NCI-H2107 treated with DMSO at 0.1 percent for 48 hours (cell line): ENCODE results near the gene CTBP2.
A peak's percentile ranks its signal among the peaks of the same experiment; 100 is the strongest.

ENCODE experiments used
- DNase-seq: peaks from one replicate; lab custom pipeline; 2025; ENCODE audit not compliant: unreplicated experiment; lab: John Stamatoyannopoulos, UW

The CTBP2 gene

GRCh38 chr10:124946945-124947344 is 213.4 kb downstream of the CTBP2 start:
- DNase-seq = peak; percentile 51

- no peak for DNase-seq
Measured at GRCh38 chr10:124944982-124945381, 215.4 kb downstream of the CTBP2 start.

DNA sequence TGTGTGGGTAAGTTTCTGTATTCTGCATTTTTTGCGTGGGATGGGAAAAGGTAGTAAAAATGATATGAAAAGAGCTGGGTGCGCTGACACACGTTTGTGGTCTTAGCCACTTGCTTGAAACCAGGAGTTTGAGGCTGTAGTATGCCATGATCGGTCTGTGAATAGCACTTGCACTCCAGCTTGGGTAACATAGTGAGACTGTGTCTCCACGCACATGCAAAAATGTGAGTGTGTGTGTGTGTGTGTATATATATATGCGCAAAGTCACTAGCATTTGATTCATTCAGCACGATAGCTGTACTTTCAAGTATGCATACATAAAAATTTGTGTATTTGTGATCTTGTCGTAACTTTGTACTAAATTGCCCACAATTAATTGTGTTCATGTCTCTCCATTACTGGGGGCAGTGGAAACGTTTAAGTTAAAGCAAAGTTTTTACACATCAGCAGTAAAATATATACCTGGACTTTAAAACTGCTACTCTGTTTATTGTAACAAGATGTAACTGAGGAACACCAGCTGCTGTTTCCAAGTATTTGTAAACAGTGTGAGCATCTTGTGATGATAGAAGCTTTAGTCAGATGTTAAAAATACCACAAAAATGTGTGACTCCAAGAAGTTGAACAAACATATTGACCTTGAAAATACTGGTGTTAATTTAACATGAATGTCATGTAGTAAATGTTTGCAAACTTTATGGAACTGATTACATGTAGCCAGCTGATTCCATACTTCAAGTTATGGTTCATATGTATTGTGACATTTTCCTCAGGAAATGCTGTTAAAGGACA is 216.9 kb downstream of the CTBP2 start:
- DNase-seq = no peak

GRCh38 chr10:124942317-124943169 is 217.8 kb downstream of the CTBP2 start:
- no peak for DNase-seq

- no peak for DNase-seq
Measured at GRCh38 chr10:124941823-124942222, 218.5 kb downstream of the CTBP2 start, which contains the start of gene ZRANB1. Gene ZRANB1, plus strand, starts transcription at chr10:124942123. Its CDS starts 371 bp downstream, at chr10:124942494.

DNA sequence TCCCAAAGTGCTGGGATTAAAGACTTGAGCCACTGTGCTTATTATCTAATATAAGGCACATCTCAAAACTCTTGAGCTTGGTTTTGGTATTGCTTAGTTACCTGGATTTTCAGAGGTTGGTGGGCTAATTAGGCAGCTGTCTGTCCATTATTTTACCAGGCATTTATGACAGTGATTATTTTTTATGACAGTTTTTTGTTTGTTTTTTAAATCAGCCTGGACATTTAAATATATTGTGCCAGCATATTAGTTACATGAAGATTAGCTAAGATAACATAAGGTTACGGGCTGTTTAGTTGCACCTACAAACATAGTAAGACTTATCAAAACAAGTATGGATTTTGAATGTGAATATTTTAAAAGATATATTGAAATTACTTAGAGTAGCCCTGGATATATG is 221.1 kb downstream of the CTBP2 start:
- no peak for DNase-seq

DNA sequence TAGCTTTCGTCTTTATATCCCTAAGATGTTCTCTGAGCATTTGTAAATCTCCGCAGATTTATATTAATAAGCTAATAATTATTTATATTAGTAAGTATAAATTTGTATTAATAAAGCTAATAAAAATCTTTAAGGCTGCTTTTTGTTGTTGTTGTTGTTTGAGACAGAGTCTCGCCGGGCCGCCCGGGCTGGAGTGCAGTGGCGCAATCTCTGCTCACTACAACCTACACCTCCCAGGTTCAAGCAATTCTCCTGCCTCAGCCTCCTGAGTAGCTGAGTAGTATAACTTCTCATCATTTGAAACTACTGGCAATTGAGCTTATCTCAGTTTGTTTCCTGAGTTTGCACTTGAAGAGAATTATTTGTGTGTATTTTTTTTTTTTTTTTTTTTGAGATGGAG is 223.6 kb downstream of the CTBP2 start:
- no peak for DNase-seq

GRCh38 chr10:124935946-124936345 is 224.4 kb downstream of the CTBP2 start:
- no peak for DNase-seq
